ENCODE results near the gene TRIM2. TPM values are rescaled to one million over a fixed set of nuclear protein-coding genes. Genes with fewer than 3 reads are reported as not detected.

Gene TRIM2
- total RNA-seq, 2 donors from 2014 or later: 120 to 151 TPM

DNA sequence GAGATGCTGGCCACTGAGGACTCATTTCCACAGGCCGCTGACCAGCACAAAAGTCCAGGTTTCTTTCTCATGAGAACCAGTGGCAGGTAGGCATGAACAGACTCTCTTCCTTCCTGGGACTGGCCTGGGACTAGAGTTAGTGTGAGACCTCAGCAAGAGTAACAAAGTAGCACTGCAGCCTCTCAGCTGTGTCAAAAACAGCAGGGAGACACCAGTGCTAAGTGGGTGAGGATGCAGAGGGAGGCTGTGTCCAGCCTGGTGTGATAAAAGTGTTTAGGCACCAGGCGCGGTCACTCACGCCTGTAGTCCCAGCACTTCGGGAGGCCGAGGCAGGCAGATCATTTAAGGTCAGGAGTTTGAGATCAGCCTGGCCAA, 42.9 kb downstream of the TRIM2 start:
- H3K9ac ChIP-seq (ENCODE audit: low read depth in 2 of 2, low read length in 2 of 2): peak overlapping the region in 1 of 2 donors; percentile 72
- no peak overlapping the region for H3K4me3 ChIP-seq
- DNase-seq: no peak
- H3K36me3 ChIP-seq: no peaks in the 10 kb centered on the region
- intact Hi-C loops (cut with DNase I): no loop called here
- H3K27ac ChIP-seq: peak overlapping the region; percentile 87
- H3K9me3 ChIP-seq: no peaks in the 10 kb centered on the region
- TF ChIP-seq, protein P1, sequence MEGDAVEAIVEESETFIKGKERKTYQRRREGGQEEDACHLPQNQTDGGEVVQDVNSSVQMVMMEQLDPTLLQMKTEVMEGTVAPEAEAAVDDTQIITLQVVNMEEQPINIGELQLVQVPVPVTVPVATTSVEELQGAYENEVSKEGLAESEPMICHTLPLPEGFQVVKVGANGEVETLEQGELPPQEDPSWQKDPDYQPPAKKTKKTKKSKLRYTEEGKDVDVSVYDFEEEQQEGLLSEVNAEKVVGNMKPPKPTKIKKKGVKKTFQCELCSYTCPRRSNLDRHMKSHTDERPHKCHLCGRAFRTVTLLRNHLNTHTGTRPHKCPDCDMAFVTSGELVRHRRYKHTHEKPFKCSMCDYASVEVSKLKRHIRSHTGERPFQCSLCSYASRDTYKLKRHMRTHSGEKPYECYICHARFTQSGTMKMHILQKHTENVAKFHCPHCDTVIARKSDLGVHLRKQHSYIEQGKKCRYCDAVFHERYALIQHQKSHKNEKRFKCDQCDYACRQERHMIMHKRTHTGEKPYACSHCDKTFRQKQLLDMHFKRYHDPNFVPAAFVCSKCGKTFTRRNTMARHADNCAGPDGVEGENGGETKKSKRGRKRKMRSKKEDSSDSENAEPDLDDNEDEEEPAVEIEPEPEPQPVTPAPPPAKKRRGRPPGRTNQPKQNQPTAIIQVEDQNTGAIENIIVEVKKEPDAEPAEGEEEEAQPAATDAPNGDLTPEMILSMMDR (IDR thresholded peaks at IDR 0.05): no peak
- no peaks in the 10 kb centered on the region for H3K27me3 ChIP-seq
- peaks cover 22% of the 10 kb centered on the region for H3K4me1 ChIP-seq

DNA sequence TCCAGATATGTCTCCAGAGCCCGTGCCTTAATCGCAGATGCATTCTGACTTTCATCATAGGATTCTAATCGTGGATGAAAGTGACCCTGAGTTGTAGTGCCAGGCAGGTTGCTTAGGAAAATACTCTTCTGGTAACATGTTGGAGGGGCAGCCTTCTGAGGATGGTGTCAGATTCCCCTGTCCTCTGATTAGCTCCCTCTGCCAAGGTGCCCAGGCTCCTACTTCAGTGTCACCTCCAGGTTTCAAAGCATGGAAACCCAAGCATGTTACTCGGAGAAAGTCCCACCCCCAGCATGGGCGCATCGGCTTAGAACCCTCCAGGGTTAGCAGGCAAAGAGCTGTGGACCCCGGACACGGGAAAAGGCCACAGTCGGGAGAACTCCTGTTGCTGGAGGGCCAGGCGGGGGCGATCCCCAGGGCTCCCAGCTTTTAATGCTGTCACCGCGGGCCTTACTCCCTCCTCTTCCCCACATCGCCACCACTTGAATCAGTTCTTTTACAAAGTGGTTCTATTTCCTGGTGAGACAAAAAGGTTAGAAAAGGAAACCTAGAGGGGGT, 44.5 kb downstream of the TRIM2 start:
- no peaks in the 10 kb centered on the region for H3K36me3 ChIP-seq
- peak overlapping the region; percentile 67 for H3K27ac ChIP-seq
- H3K9me3 ChIP-seq: no peaks in the 10 kb centered on the region
- TF ChIP-seq, protein P1 (IDR thresholded peaks at IDR 0.05): no peak
- DNase-seq: no peak
- H3K27me3 ChIP-seq: no peaks in the 10 kb centered on the region
- intact Hi-C loops (cut with DNase I): no loop called here
- H3K9ac ChIP-seq (ENCODE audit: low read depth in 2 of 2, low read length in 2 of 2): peak overlapping the region; percentile 54 to 92
- H3K4me1 ChIP-seq: peaks cover 11% of the 10 kb centered on the region
- peak overlapping the region; percentile 32 for H3K4me3 ChIP-seq

DNA sequence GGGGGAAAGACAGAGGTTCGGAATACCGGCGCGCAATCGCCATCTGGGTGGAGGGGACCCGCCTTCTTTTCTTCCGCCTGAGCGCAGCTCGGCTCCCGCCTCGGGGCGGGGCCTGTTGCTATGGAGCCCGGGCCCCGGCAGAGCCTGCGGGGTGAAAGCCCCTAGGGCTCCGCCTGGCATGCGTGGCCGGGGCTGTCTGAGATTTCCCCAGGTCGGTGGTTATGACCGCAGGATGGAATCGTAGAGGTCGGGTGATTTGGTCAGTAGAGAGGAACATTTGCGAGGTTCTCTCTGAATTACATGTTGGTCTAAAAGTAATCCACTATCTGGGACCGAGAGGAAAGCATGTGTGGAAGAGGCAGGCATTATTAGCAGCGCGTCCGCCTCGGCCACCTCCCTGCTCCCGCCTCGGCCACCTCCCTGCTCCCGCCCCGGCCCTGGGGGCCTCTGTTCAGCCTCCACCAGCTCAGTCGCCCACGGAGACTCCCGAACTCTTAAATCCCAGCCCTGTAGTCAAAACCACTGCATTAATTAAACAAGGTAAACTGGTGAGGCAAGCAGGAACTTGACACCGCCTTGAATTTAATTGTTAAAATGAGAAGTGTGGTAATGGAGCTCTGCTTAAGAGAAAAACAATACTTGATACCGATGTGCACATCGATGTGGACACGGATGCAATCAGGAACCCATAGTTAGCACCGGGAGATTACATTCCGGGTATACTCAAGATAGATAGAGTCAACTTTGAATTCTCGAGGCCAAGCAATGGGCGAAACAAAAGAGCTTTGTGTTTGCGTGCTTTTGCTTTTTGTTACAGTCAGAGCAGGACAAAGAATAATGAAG, 45.2 kb downstream of the TRIM2 start:
- intact Hi-C loops (cut with DNase I): no loop called here
- peak; percentile 90 for DNase-seq

DNA sequence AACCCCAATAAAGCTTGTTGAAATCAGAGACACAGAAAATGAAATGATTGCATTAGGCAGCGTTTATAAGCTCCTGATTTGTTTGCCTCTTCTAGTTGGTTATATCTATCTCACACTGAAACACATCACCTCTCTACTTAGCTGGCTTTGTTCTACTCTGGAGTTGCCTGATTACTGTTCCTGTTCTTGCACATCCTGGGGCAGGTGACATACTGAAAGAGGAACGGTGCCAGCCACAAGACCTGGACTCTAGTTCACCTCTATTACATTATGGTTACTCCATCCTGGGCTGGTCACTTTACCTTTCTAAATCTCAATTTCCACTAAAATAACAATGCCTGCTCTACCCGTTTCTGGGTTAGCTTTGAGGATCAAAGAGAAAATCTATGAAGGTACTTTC, 47.9 kb downstream of the TRIM2 start:
- Histone ChIP-seq H3K27ac (no peak overlapping the region), H3K36me3 (no peaks in the 10 kb centered on the region), H3K9me3 (no peaks in the 10 kb centered on the region), H3K4me1 (no peaks in the 10 kb centered on the region), H3K9ac (ENCODE audit: low read depth in 2 of 2, low read length in 2 of 2) (no peak overlapping the region), H3K27me3 (no peaks in the 10 kb centered on the region), H3K4me3 (no peak overlapping the region)
- TF ChIP-seq, protein P1 (IDR thresholded peaks at IDR 0.05): no peak
- intact Hi-C loops (cut with DNase I): no loop called here
- DNase-seq: no peak

More for the DNA sequence above, 45.2 kb downstream of the TRIM2 start:
- Histone ChIP-seq H3K9me3 (no peaks in the 10 kb centered on the region), H3K27me3 (no peaks in the 10 kb centered on the region), H3K36me3 (no peaks in the 10 kb centered on the region), H3K4me3 (peak overlapping the region; percentile 32), H3K9ac (ENCODE audit: low read depth in 2 of 2, low read length in 2 of 2) (peak overlapping the region; percentile 54 to 92), H3K27ac (peak overlapping the region; percentile 67), H3K4me1 (peaks cover 10% of the 10 kb centered on the region)
- TF ChIP-seq, protein P1 (IDR thresholded peaks at IDR 0.05): no peak

DNA sequence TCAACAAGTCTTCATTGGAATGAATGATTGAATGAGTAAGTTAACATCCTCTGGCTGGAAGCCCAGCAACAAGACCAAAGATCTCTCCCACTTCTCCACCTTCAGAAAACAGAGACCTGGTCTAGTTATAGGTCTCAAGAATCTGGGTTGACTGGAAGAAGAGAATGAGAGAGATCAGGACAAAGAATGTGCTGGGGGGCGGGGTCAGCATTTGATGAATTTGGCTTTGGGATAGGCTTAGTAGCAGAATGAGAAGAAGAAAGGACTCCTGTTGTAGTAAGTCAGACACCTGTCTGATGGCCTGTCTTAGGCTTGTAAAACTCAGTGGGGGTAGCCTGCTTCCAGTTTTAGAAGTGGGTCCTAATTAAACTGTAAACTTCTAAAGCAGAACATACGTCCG, 51.0 kb downstream of the TRIM2 start:
- TF ChIP-seq, protein P1 (IDR thresholded peaks at IDR 0.05): no peak
- no peak overlapping the region for H3K27ac ChIP-seq
- H3K9me3 ChIP-seq: no peaks in the 10 kb centered on the region
- no peak overlapping the region for H3K4me3 ChIP-seq
- H3K4me1 ChIP-seq: no peaks in the 10 kb centered on the region
- no peak overlapping the region for H3K9ac ChIP-seq (ENCODE audit: low read depth in 2 of 2, low read length in 2 of 2)
- H3K27me3 ChIP-seq: no peaks in the 10 kb centered on the region
- H3K36me3 ChIP-seq: no peaks in the 10 kb centered on the region
- intact Hi-C loops (cut with DNase I): no loop called here
- no peak for DNase-seq

All from colonic mucosa (tissue), 4 donors.